ENCODE measurements around the gene OR10H4.

GRCh38 chr19:15934332-15935078 is 14.3 kb upstream of the OR10H4 start, which contains the start of gene CYP4F11:
- TF ChIP-seq POLR2AphosphoS5 (IDR thresholded peaks at IDR 0.05; ENCODE audit: borderline replicate concordance, low read depth, low read length) (no peak), EZH2 (IDR thresholded peaks at IDR 0.05) (no peak), FOXP2 (optimal IDR thresholded peaks at IDR 0.05; ENCODE audit: control extremely low read depth, extremely low read length, insufficient read depth) (no peak)
